Activated CD8-positive, alpha-beta memory T cell treated with anti-CD3 and anti-CD28 coated beads for 24 hours (primary cell): ENCODE results near the gene ENDOV.

ENCODE experiments used
- DNase-seq: peaks from one replicate; pipeline ENCODE4 v3.0.0-alpha.2; 2020

ENDOV gene

GRCh38 chr17:80470603-80471002 lies 55.6 kb downstream of the ENDOV start:
- no peak for DNase-seq

GRCh38 chr17:80471922-80472321 lies 57.0 kb downstream of the ENDOV start:
- no peak for DNase-seq

- no peak for DNase-seq
These were observed 58.0 kb downstream of the ENDOV start for GRCh38 chr17:80472996-80473395.

- DNase-seq = no peak
These were observed 58.7 kb downstream of the ENDOV start for GRCh38 chr17:80473701-80474100.

GRCh38 chr17:80474231-80474960 lies 59.4 kb downstream of the ENDOV start:
- no peak for DNase-seq

- DNase-seq = peak; percentile 68
These were observed 60.3 kb downstream of the ENDOV start for GRCh38 chr17:80474961-80475909.

GRCh38 chr17:80475910-80476876 lies 61.2 kb downstream of the ENDOV start, which contains the start of gene NPTX1:
NPTX1 (minus strand) TSS chr17:80476607; CDS start chr17:80476446, 161 bp downstream.
- DNase-seq = peak; percentile 67

- peak; percentile 67 for DNase-seq
These were observed 62.1 kb downstream of the ENDOV start for GRCh38 chr17:80476877-80477646.

GRCh38 chr17:80477647-80478478 lies 62.9 kb downstream of the ENDOV start:
- DNase-seq = peak; percentile 70

DNA sequence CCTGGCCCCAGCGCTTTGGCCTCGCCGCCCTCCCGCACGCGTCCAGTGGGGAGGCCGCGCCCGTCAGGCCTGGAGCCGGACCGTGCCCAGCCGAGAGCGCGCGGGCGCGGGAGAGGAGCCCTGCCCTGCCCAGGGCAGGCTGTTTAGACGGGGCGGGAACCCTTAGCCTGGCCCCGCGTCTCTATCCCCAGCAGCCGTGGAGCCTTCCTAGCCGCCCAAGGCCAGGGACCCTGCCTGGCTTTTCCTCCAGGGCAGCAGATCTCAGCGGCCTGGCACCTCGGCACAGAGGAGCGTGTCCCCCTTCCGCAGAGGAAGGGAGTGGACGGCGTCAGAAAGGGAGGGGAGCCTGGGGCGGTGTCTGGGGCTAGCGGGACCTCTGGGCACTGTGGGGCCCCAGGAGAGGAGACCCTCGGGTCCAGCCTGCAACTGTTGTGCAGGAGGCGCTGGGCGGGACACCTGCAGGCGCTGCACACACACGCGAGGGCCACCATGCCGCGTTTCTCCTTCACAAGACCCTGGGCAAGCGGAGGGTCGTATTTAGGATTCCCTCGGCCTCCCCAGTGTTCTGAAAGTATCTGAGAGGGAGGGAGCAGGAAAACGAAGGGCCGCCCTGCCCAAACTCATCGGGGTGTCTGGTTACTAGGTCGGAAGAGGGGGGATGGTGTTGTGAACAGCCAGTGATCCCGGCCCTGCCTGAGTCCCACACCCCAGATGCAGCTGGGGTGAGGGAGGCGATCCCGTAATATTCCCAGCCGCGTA lies 63.7 kb downstream of the ENDOV start:
- no peak for DNase-seq

DNA sequence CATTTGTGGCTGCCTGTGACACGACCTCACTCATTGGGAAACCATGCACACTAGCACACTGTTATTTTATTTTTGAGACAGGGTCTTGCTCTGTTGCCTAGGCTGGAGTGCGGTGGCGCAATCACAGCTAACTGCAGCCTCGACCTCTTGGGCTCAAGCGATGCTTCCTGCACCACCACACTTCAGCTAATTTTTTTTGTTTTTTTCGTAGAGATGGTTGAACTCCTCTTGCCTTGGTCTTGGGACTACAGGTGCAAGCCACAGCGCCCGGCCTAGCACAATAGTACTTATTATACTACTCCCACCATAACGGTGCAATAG lies 64.2 kb downstream of the ENDOV start:
- DNase-seq = no peak

DNA sequence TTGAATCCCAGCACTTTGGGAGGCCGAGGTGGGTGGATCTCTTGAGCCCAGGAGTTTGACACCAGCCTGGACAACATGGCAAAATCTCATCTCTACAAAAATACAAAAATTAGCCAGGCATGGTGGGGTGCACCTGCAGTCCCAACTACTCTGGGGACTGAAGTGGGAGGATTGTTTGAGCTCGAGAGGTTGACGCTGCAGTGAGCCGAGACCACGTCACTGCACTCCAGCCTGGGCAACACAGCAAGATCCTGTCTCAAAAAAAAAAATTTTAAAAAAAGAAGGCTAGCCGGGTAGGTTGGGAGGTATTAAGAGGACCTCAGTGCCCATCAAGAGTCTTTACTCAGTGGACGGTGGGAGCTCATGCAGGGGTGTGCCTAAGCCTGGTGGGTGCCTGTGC lies 65.3 kb downstream of the ENDOV start:
- no peak for DNase-seq

DNA sequence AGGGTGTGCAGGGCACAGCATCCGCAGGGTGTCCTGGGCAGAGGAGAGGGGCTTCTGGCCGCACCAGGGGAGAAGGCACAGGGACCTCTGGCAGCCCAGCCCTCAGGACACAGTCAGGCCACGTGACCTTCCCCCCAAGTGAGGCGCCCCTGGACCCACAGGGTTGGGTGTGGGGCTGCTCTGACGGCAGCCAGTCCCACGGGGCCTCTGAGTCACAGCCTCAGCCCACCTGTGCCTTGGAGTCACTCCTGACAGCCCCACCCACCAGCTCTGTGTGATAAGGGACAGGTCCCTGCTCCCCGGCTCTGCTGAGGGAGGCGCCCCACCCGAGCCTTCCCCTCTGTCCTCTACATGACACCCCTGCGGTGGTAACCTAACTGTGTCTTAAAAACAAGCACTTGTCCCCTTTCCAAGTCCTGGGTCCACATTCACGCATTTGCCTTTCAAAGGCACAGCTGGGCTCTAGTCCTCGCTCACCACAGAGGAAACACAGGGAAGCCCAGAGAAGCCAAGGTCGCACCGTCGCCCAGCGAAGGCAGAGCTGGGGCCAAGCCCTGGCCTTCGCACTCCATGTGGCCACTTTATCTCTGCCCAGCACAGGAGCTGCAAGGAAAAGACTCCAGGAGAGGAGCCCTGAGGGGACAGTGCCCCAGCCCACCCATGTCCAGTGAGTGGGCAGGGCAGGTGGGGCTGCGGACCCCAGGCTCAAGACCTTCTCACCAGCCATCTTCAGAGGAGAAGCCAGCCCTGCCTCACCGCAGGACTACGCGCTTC lies 66.5 kb downstream of the ENDOV start:
- no peak for DNase-seq

GRCh38 chr17:80482058-80482318 lies 67.0 kb downstream of the ENDOV start:
- no peak for DNase-seq

DNA sequence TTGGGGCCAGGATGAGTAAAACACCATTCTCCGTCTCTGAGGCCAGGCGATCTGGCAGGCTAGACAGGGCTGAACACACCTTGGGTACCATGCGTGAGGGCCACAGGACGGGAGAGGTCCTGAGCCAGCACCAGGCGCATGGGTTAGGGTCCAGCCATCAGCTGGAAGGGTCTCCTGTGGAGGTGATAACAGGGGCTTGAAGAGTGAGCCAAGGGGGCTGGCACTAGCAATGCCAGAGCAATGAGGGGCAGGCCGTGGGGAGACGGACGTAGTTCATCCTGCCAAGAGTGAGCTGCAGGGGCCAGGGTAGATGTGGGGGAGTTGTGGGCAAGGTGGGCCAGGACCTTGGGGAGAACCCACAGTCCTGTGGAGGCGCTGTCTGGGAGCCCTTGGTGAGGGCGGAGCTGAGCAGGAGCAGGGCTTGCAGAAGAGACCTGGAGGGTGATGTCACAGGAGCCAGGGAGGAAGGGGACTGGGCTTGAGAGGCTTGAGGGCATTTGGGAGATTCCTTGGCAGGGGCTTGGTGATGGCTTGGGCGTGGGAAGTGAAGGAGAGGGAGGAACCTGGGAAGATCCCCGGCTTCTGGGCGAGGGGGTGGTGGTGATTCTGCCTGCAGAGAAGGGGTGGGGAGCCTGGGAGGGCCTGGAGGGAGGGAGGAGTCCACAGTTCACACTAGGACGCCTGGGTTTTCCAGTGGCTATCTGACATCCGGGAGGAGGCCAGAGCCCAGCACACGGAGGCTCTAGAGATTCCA lies 67.8 kb downstream of the ENDOV start:
- no peak for DNase-seq

- DNase-seq = no peak
These were observed 70.9 kb downstream of the ENDOV start for GRCh38 chr17:80485846-80486245.

GRCh38 chr17:80486692-80487091 lies 71.7 kb downstream of the ENDOV start:
- DNase-seq = no peak

DNA sequence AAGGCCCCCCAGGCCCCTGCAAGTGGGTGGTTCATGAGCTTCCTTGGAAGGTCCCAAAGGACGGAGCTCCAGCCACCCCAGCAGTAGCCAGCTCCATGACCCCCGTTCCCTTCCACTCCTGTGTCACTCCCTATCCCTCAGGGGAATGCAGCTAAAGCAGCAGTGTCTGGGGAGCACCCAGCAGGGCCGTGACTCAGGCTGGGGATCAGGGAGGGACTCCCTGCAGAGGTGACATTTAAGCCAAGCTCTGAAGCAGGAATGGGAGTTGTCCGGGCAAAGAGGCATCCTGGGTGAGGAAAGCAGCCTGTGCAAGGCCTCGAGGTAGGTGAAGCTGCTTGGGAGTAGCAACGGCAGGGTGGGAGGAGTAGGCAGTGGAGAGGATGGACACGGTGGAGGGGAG lies 72.5 kb downstream of the ENDOV start:
- DNase-seq = no peak
